Stimulated activated CD8-positive, alpha-beta memory T cell treated with anti-CD3 and anti-CD28 coated beads, Interleukin-2, amount 100 ng/mL, for 1 hour (primary cell): ENCODE data around the gene BNC2.
"Not testable (repeated sequence)": the region's sequence is repeated elsewhere in the genome, so short reads cannot be mapped to it uniquely, and the experiment has no call there.

Source experiments
- DNase-seq, 2 donors: peaks; one replicate each; pipeline ENCODE4 v3.0.0-alpha.2; 2020; ENCODE audit warnings: low read depth in 2 of 2

BNC2 gene

GRCh38 chr9:16501726-16502125, 368.7 kb downstream of the BNC2 start:
- DNase-seq = no peak

GRCh38 chr9:16501141-16501540, 369.3 kb downstream of the BNC2 start:
- DNase-seq = no peak

GRCh38 chr9:16500386-16500785, 370.1 kb downstream of the BNC2 start:
- DNase-seq = no peak

GRCh38 chr9:16499892-16500291, 370.6 kb downstream of the BNC2 start:
- DNase-seq = no peak

GRCh38 chr9:16496908-16497307, 373.6 kb downstream of the BNC2 start:
- DNase-seq = no peak

- no peak for DNase-seq
Measured at GRCh38 chr9:16487915-16488314, 382.6 kb downstream of the BNC2 start.

GRCh38 chr9:16485575-16486321, 384.7 kb downstream of the BNC2 start:
- DNase-seq = no peak

- no peak for DNase-seq
Measured at GRCh38 chr9:16485160-16485559, 385.3 kb downstream of the BNC2 start.

GRCh38 chr9:16484744-16485143, 385.7 kb downstream of the BNC2 start:
- no peak for DNase-seq

GRCh38 chr9:16484180-16484579, 386.3 kb downstream of the BNC2 start:
- DNase-seq = no peak

- DNase-seq = no peak
Measured at GRCh38 chr9:16482764-16483163, 387.7 kb downstream of the BNC2 start.

GRCh38 chr9:16480584-16480983, 389.9 kb downstream of the BNC2 start:
- DNase-seq = not testable (repeated sequence)

- no peak for DNase-seq
Measured at GRCh38 chr9:16475996-16476395, 394.5 kb downstream of the BNC2 start.

- no peak for DNase-seq
Measured at GRCh38 chr9:16475257-16475656, 395.2 kb downstream of the BNC2 start.

GRCh38 chr9:16469184-16469583, 401.3 kb downstream of the BNC2 start:
- DNase-seq = no peak

GRCh38 chr9:16461851-16462250, 408.6 kb downstream of the BNC2 start:
- no peak for DNase-seq

GRCh38 chr9:16461137-16461840, 409.2 kb downstream of the BNC2 start:
- DNase-seq = no peak

- no peak for DNase-seq
Measured at GRCh38 chr9:16460696-16461095, 409.8 kb downstream of the BNC2 start.

- DNase-seq = no peak
Measured at GRCh38 chr9:16459421-16460148, 410.9 kb downstream of the BNC2 start.

- DNase-seq = no peak
Measured at GRCh38 chr9:16458696-16459420, 411.6 kb downstream of the BNC2 start.

GRCh38 chr9:16455842-16456241, 414.6 kb downstream of the BNC2 start:
- no peak for DNase-seq

- no peak for DNase-seq
Measured at GRCh38 chr9:16453390-16453789, 417.1 kb downstream of the BNC2 start.
